OCI-LY1 (cell line): ENCODE data around the gene HLA-DMA.

Source experiments
- H2AFZ ChIP-seq: fragments of 200-600 bp; sonication (generic), shearing (Covaris generic); 2 replicates; pipeline ENCODE4 v1.6.0; 2014; ENCODE audit warnings: antibody characterized with exemption, mild to moderate bottlenecking, low read length
- H3F3A ChIP-seq: fragments of 200-600 bp; sonication (generic), shearing (Covaris generic); 2 replicates; pipeline ENCODE4 v1.6.0; 2014; ENCODE audit warnings: mild to moderate bottlenecking, antibody characterized with exemption, low read length, moderate library complexity; ENCODE audit not compliant: insufficient read depth
- H3K27ac ChIP-seq: fragments of 200-600 bp; sonication (generic); 2 replicates; pipeline ENCODE4 v1.5.1; 2014; ENCODE audit warnings: low read length, mixed run types, mild to moderate bottlenecking, low read depth; ENCODE audit not compliant: poor library complexity, severe bottlenecking
- H3K27me3 ChIP-seq: fragments of 200-600 bp; sonication (generic); 2 replicates; pipeline ENCODE4 v1.6.0; 2014; ENCODE audit warnings: antibody characterized with exemption, mild to moderate bottlenecking, low read length, moderate library complexity; ENCODE audit not compliant: insufficient read depth
- H3K36me3 ChIP-seq: fragments of 200-600 bp; sonication (generic); 2 replicates; pipeline ENCODE4 v1.6.1; 2014; ENCODE audit warnings: mild to moderate bottlenecking, antibody characterized with exemption, low read length, moderate library complexity, mixed read lengths; ENCODE audit not compliant: insufficient read depth
- H3K4me1 ChIP-seq: fragments of 200-600 bp; sonication (generic); 2 replicates; pipeline ENCODE4 v1.5.1; 2014; ENCODE audit warnings: mild to moderate bottlenecking, low read length, moderate library complexity; ENCODE audit not compliant: insufficient read depth, severe bottlenecking
- H3K4me2 ChIP-seq: fragments of 200-600 bp; sonication (generic), shearing (Covaris generic); 2 replicates; pipeline ENCODE4 v1.6.1; 2014; ENCODE audit warnings: low read length
- H3K4me3 ChIP-seq: fragments of 200-600 bp; sonication (generic); 2 replicates; pipeline ENCODE4 v1.5.1; 2014; ENCODE audit warnings: low read length, low read depth, mild to moderate bottlenecking, mixed read lengths; ENCODE audit not compliant: poor library complexity, severe bottlenecking
- H3K79me2 ChIP-seq: fragments of 200-600 bp; shearing (Covaris generic); 2 replicates; pipeline ENCODE4 v1.6.1; 2016; ENCODE audit warnings: mixed run types, low read length, mixed read lengths; ENCODE audit not compliant: insufficient read depth
- H3K9ac ChIP-seq: fragments of 200-600 bp; sonication (generic), shearing (Covaris generic); 2 replicates; pipeline ENCODE4 v1.6.1; 2014; ENCODE audit warnings: mild to moderate bottlenecking, low read length, mixed read lengths
- H3K9me2 ChIP-seq: fragments of 200-600 bp; sonication (generic), shearing (Covaris generic); 2 replicates; pipeline ENCODE4 v1.6.1; 2014; ENCODE audit warnings: low read depth, mild to moderate bottlenecking, low read length, mixed read lengths
- H3K9me3 ChIP-seq: fragments of 200-600 bp; shearing (Covaris generic); 2 replicates; pipeline ENCODE4 v1.6.1; 2014; ENCODE audit warnings: low read length, mixed read lengths
- H4K20me1 ChIP-seq: fragments of 200-600 bp; sonication (generic), shearing (Covaris generic); 2 replicates; pipeline ENCODE4 v1.6.0; 2016; ENCODE audit warnings: mild to moderate bottlenecking, low read length; ENCODE audit not compliant: insufficient read depth
- CTCF ChIP-seq: fragments of 200-600 bp; sonication (generic), shearing (Covaris generic); IDR thresholded peaks from 2 replicates; pipeline ENCODE4 v1.5.1; 2017; ENCODE audit warnings: mild to moderate bottlenecking, antibody characterized with exemption, low read length, moderate library complexity, mixed read lengths
- EZH2 ChIP-seq: fragments of 200-600 bp; sonication (generic), shearing (Covaris generic); IDR thresholded peaks from 2 replicates; pipeline ENCODE4 v1.8.0; 2017; ENCODE audit warnings: borderline replicate concordance, mixed run types, mild to moderate bottlenecking, antibody characterized with exemption, low read length, moderate library complexity, mixed read lengths

HLA-DMA gene

DNA sequence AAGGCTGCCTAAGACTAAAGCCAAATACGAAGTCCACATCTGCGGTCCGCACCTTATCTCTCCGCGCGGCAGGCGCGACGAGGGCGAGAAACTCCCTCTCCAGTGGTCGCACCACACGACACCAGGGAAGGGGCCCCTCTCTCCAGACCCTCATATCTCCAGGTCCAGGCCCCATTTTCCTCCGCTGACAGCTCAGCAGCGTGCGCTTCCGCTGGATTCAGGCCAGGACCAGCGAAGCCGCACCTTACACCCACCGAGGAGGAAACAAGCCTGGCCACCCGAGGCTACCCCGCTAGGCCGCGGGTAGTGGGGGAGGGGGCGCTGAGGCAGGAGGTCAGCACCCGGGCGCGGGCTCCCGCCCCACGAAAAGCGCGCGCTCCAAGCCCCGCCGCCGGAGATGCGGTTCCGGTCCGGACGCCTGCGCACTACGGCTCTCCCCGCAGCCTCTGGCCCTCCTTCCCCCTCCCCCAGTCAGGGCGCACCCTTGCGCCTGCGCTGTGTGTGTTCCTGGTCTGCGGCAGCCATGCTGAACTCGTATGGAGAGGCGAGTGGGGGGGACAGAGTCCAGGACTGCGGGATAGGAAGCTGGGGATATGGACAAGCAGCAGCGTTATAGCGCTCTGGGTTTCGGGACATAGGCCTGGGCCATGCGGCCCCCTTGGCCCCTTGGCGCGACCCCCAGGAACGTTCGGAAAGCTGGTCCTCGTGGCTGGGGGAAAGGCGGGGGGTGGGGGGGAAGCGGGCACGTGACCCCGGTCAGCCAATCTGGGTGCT lies 15.4 kb upstream of the HLA-DMA start, which contains the start of gene BRD2:
Gene BRD2 (plus strand): TSS at position 502 of the 774 bp plus-strand sequence. CDS start 4,305 bp downstream, outside the sequence.
- Histone ChIP-seq H3K27me3 (no peaks in the 10 kb centered on the region), H3K9me3 (no peaks in the 10 kb centered on the region), H2AFZ (no peak within 1 kb of the TSS), H3F3A (no peaks in the 10 kb centered on the region; the same call in none of the 2 replicates), H3K36me3 (peaks cover 26% of the 10 kb centered on the region), H3K27ac (peak within 1 kb of the TSS; percentile 99), H3K9me2 (no peaks in the 10 kb centered on the region), H3K79me2 (peaks cover 12% of the 10 kb centered on the region), H3K4me1 (peaks cover 57% of the 10 kb centered on the region), H3K4me2 (peak within 1 kb of the TSS; percentile 93), H3K4me3 (peak within 1 kb of the TSS; percentile 97), H4K20me1 (no peaks in the 10 kb centered on the region), H3K9ac (peak within 1 kb of the TSS; percentile 99)
- TF ChIP-seq EZH2 = no peak
- TF ChIP-seq CTCF = no peak

DNA sequence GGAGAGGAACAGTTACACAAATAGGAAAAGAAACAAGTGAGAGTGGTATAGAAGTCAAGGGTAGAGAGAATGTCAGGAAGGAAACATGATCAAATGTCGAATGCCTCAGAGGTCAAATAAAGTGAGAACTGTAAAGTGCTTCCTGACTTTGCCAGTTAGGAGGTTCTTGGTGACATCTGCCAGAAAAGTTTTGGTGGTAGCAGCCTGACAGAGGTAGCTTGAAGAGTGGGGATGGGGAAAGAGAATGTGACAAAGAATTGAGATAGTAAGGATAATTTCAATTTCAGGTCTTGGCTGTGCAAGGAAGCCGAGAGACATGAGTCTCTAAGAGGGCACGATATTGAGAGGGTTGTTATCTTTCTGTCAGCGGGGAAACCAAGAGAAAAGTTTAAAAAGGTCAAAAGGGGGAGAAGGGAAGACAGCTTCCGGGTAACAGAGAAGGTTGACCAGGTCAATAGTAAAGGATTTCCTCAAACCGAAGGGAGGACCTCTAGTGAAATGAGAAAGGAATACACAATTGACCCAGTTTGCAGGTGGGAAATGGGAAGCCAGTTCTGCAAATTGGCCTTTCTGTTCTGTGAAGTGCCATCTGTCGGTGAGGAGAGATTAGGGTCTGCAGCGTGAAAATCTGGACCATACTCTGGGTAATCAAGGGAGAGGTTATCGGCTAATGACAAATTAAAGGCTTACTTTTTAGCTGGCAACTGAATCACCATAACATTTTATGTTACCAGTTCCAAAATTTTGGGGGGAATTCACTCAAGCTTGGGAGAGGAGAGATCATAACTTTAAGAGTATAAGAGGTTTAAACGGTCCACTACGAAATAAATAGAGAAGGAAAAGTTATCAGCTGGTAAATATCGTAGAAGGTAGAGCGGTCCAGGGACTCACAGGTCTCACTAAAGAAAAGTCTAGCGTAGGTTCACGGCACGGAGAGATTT lies 14.5 kb upstream of the HLA-DMA start:
- H3K4me3 ChIP-seq = peak overlapping the region; percentile 97
- peak overlapping the region; percentile 99 for H3K27ac ChIP-seq
- H3K36me3 ChIP-seq = peaks cover 17% of the 10 kb centered on the region
- no peaks in the 10 kb centered on the region for H3K27me3 ChIP-seq
- TF ChIP-seq CTCF = peak; percentile 84
- no peak for TF ChIP-seq EZH2
- H3F3A ChIP-seq = no peaks in the 10 kb centered on the region; the same call in none of the 2 replicates
- H3K4me1 ChIP-seq = peaks cover 58% of the 10 kb centered on the region
- no peaks in the 10 kb centered on the region for H3K9me3 ChIP-seq
- no peaks in the 10 kb centered on the region for H3K9me2 ChIP-seq
- H2AFZ ChIP-seq = no peak overlapping the region
- peaks cover 4% of the 10 kb centered on the region for H3K79me2 ChIP-seq
- no peaks in the 10 kb centered on the region for H4K20me1 ChIP-seq
- peak overlapping the region; percentile 99 for H3K9ac ChIP-seq
- peak overlapping the region; percentile 93 for H3K4me2 ChIP-seq

DNA sequence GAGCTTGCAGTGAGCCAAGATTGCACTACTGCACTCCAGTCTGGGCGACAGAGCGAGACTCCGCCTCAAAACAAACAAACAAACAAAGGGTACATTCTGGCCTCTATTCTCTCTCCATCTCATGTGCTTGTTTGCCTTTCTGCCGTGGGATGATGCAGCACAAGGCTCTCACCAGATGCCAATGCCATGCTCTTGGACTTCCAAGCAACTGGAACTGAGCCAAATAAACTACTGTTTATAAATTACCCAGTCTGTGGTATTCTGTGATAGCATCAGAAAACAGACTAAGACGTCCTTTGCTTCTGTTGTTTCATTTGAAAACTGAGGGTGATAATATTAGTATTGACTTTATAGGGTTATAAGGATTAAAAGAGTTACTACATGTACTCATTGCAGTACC lies 11.9 kb upstream of the HLA-DMA start:
- H3K4me3 ChIP-seq = no peak overlapping the region
- peaks cover 45% of the 10 kb centered on the region for H3K4me1 ChIP-seq
- no peak overlapping the region for H3K27ac ChIP-seq
- H3K9me2 ChIP-seq = no peaks in the 10 kb centered on the region
- 0 out of 2 replicates have a peak, but pooled peaks cover 14% of the 10 kb centered on the region for H3K79me2 ChIP-seq
- TF ChIP-seq CTCF (no peak), EZH2 (no peak)
- no peaks in the 10 kb centered on the region; the same call in none of the 2 replicates for H3F3A ChIP-seq
- no peaks in the 10 kb centered on the region for H3K27me3 ChIP-seq
- H3K4me2 ChIP-seq = 0 out of 2 replicates have a peak overlapping the region, but pooled peaks have one; percentile 93
- H4K20me1 ChIP-seq = no peaks in the 10 kb centered on the region
- H3K36me3 ChIP-seq = 0 out of 2 replicates have a peak, but pooled peaks cover 7% of the 10 kb centered on the region
- no peak overlapping the region for H3K9ac ChIP-seq
- H3K9me3 ChIP-seq = peaks cover 8% of the 10 kb centered on the region
- H2AFZ ChIP-seq = no peak overlapping the region
